ENCODE results near the gene TBL1XR1.

DNA sequence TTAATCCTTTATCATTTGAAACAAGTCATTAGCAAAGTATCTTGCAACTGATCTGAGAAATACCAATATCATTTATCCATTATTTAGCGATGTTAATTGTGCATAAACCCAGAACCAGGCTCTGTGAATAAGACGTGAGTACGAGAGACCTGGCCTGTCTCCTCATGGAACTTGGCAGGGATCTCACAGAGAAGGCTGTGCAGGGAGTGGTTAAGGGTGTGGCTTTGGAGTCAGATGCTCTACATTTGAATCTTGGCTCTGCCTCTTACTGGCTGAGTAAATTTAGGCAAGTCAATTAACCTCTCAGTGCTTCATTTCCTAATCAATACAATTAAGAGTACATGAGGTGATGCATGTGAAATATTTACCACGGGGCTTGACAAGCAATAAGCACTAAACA is 39.9 kb upstream of the TBL1XR1 start:
- no peak for TF ChIP-seq CTCF (conservative IDR thresholded peaks at IDR 0.05 in 1 of 2, IDR thresholded peaks at IDR 0.05 in 1 of 2; ENCODE audit: extremely low read depth in 1 of 2, insufficient read depth in 1 of 2, low read depth in 1 of 2, low read length in 2 of 2)
- TF ChIP-seq EZH2 (IDR thresholded peaks at IDR 0.05; ENCODE audit: borderline replicate concordance, low read length) = no peak
